GM18520 (cell line): ENCODE measurements around the gene ORMDL2.
A peak's percentile ranks its signal among the peaks of the same experiment; 100 is the strongest.
"Not testable (repeated sequence)": the region's sequence is repeated elsewhere in the genome, so short reads cannot be mapped to it uniquely, and the experiment has no call there.

Experiments used
- ATAC-seq: cut with Tn5 transposase; IDR thresholded peaks from one replicate; pipeline ENCODE4 v1.9.1; 2021; ENCODE audit not compliant: unreplicated experiment

Gene ORMDL2

GRCh38 chr12:55827806-55828205, 10.0 kb downstream of the ORMDL2 start:
- ATAC-seq, result no peak

DNA sequence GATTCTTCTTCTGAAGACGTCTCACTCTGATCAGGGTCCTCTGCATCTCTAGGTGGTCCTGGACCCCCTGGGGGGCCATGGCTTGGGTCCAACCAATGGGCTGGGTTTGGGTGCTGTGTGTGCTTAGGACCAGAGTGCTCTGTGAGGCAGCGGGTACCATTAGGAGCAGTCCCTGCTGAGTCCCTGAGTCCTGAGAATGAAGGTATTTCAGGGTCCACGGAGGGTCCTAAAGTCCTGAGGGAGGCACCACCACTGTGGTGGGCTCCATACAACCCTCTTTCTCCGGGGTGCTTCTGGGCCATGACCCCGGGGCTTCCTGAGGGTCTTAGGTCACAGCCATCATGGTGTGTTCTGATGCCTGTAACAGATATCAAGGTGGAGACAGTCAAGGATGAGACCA, 10.5 kb downstream of the ORMDL2 start:
- no peak for ATAC-seq

DNA sequence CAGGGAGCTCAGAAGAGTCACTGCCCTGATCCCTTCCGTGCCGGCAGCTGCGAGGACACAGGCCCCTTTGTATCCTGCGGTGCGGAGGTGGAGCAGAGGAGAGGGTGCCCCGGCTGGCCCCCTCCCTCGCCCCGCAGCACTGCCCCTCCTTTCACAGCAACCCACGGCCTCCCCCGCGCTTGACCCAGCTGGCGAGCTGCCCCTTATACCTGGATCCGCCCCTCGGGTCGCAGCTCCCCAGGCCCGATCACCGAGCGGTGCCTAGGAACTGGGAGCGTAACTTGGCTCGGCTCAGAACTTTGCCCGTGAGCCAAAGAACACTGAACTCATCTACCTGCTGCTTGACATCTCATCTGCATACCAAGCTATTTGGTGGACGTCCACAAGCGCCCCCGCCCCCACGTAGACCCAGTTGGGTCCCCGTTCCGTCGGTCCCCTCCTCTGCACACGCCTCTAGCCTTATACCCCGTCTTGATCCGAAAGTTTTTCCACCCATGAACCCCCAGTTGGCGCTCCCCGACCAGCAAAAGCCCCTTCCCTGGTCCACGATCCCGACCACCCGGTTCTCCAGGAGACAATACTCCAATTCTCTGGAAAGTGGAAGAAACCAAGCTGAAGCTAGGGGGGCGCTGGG, 12.2 kb downstream of the ORMDL2 start:
- ATAC-seq, result peak; percentile 1

GRCh38 chr12:55830601-55831446, 13.0 kb downstream of the ORMDL2 start:
- ATAC-seq, result no peak

DNA sequence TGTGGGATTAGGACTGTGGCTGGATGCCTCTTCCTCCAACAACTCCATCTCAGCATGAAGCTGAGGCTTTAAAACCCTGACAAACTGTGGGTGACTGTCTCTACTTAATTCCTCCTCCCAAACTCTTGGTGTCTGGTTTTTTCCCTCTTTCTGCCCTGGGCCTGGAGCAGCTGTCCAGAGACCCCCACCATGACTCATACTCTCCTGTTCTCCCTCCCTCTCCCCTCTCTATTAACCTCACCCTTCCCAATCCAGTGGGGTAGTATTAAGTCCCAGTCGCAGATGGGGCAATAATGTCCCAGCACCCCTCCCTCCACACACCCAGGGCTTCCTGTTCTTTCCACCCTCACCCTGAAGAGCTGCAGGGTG, 13.6 kb downstream of the ORMDL2 start:
- ATAC-seq, result no peak

GRCh38 chr12:55833056-55833455, 15.2 kb downstream of the ORMDL2 start:
- no peak for ATAC-seq

GRCh38 chr12:55834400-55834799, 16.6 kb downstream of the ORMDL2 start:
- ATAC-seq, result not testable (repeated sequence)

DNA sequence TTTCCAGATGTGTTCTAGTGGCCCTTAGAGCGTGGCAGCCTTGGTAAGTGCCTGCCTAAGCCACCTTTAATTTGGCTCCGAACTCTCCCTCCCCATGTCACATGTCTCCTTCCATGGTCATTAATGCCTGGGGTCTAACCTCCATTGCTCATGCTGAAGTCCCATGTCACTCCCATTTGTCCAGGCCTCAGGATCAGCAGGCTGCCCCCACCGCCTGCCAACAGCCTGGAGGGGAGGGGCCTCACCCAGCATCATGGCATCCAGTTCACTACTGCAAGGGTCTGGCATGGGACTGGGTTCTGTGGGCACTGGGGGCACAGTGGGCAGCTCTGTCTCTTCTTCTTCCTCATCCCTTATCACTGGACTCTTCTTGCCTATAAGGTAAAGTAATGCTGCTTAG, 20.5 kb downstream of the ORMDL2 start:
- no peak for ATAC-seq

DNA sequence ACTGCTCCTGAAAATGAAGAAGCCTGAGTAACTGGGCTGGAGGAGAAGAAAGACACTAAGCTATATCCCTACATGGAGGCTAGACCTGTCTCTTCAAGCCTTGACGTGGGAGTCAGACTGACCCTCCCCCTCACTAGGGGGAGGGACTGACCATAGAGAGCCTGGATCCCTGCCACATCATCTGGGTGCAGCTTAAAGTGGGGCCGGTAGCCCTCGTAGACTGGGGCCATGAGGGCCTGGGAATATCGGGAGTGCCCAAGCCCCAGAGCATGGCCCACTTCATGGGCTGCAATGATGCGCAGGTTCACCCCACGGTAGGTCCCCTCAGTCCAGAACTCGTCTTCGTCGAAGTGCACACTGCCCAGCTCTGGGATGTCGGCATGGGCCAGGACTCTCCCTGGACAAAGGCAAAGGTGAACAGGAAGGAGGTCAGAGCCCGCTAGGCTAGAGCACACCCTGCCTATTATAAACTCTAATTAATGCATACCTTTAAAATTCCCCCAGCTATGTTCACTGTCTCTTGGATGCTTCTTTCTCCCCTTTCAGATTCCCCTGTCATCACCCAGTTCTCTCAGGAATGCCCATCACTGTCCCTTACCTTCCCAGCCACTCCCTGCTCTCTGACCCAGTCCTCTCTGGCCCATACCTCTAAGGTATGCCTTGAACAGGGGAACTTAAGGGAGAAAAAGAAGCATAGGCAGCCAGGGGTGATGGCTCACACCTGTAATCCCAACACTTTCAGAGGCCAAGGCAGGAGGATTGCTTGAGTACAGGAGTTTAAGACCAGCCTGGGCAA, 21.7 kb downstream of the ORMDL2 start:
- no peak for ATAC-seq

GRCh38 chr12:55840581-55841351, 22.9 kb downstream of the ORMDL2 start:
- ATAC-seq, result no peak

DNA sequence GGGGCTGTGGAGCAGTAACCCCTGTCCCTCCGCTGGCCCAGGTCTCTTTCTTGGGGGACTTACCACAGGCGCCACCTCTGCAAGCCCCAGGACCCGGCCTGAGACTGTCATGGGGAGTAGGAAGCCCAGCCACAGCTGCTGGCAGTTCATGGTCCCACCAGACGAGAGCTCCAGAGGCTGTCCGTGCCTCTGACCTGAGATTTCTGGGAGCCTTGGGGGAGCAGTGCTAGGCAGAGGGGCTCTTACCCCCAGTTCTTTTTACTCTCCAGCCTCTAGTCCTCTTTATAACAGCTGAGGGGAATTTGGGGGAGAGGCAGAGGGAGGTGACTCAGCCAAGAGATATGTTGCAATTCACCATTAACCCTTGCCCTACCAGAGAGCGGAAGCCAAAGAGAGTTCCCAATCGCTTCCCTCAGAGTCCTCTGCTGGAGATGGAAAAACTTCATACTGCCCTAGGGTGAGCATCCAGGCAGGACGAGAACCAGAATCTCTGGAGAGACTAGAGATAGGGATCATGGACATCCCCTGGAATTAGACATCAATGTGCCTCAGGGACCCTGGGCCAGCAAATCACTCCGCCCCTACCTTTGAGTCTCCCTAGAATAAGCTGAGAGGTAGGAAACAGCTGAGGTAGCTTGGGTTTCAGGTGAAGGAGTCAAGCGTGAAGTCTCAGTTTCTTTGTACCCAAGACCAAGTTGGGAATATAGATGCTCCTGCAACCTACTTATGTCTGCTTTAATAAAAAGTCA, 25.0 kb downstream of the ORMDL2 start, which contains the start of gene MMP19:
MMP19 (minus strand) TSS at position 256 of the 749 bp plus-strand sequence; CDS start at position 150, 106 bp downstream.
- ATAC-seq, result no peak

DNA sequence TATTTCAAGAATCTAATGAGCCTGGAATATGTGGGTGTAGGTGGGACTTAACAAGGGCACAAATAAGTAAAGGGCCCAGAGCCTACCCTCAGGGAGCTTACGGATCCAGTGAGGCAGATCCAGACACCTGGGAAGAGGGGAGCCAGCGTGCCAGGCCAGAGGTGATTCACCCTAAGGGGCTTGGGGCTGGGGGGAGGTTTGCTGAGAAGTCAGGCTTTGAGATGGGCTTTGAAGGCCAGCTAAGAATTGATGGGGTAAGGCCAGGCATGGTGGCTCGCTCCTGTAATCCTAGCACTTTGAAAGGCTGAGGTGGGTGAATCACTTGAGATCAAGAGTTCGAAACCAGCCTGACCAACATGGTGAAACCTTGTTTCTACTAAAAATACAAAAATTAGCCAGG, 25.6 kb downstream of the ORMDL2 start:
- no peak for ATAC-seq

DNA sequence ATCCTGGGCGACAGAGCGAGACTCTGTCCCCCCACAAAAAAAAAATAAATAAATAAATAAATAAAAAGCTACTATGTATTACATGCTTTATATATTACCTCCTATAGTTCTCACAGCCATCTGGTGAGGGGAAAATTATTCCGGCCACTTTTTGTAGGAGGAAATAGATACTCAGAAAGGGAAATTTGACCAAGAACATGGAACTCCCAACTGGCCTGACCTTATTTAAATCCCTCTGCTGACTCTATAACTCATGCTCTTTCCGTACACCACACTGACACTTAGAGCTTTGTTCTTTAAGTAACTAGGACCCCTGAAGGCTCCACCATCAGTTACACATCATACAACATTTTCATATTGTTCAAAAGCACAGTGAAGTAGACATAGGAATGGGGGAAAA, 27.1 kb downstream of the ORMDL2 start:
- ATAC-seq, result no peak

DNA sequence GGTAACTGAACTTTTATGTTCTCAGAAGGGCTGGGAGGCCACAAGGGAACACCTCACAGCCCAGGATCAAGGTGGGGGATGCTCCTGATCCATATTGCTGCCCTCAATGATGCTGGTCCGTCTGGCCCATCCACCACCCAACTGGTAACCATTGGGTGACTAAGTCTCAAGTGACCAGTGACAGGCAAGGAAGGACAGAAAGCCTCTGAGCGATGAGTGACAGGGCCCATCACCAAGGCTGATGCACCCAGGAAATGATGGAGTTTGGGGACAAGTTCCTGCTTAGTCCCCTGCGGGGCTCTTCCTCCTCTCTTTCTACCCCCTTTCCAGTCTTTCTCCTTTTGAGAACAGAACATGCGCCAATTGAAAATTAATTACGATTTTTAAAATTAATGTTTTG, 27.5 kb downstream of the ORMDL2 start:
- no peak for ATAC-seq

GRCh38 chr12:55845785-55846496, 28.1 kb downstream of the ORMDL2 start:
- no peak for ATAC-seq

GRCh38 chr12:55847033-55847432, 29.2 kb downstream of the ORMDL2 start:
- ATAC-seq, result no peak

DNA sequence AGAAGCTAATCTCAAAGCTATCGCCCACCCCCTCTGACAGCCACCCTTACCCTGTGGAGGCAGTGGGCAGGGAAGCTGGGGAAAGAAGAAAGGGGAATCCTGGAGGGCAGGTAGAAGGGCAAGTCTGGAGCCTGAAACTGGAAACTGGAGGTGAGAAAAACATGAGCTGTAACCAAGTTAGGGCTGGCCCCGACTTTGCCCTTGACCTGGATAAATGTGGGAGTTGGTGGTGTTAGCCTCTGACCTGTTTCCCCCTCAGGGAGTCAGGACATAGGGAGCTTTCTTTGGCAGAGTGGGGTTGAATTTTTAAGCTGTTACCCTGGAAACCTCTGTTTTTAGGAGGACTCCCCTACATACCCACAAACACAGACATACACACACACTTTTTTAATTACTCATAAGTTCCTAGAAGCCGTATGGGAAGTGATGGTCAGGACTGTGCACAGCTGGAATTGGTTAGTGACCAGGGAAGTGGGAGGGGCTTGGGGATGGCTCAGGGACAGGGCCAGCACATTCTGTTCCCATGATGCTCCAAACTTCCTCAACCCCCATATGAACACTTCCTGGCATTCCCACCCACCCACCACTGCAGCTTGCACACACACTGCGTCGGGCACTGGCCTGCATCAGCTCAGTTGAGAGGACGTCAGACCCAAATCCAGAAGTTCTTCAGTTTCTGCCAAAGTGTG, 29.9 kb downstream of the ORMDL2 start:
- ATAC-seq, result no peak

DNA sequence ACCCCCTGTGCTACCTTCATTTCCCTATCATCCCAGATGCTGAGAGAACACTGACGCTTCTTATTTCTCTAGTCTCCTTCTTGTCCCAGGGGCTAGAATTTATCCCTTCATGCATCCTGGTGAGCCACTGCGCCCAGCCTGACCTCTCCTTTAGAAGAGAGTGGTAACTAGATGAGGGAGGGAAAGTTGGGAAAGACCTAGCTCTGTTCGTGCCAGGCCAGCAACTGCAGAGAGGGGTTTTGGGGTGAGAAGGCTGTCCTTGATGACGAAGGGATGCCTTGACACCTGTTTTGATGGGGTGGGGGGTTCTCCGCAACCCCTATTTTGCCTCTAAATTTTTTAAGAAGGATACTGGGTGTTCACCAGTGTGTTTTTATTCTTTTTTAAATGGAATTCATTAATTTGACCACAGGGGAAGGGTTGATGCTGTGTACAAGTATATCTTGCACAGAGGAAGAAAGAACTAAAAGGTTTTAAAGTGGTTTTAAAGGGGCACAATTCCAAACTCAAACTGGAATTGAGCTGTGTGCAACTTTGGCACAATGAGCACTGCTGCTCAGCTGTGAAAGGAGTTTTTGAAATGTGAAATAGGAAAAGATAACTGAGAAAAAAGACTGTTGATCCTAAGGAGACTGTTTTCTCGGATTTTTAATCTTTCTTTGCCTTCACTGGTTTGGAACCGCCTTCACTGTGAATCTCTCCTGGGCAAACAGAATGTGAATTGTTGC, 31.9 kb downstream of the ORMDL2 start:
- ATAC-seq, result no peak
